Aorta (tissue), 5 donors: ENCODE data around the gene RGS11. TPM values are rescaled to one million over a fixed set of nuclear protein-coding genes. Genes with fewer than 3 reads are reported as not detected.

Source experiments
- ATAC-seq: fragments of 200-7000 bp; cut with Tn5 transposase; one replicate; pipeline ENCODE4 v1.9.1; 2022; ENCODE audit warnings: moderate library complexity; ENCODE audit not compliant: low FRiP score
- DNase-seq, 2 donors: peaks; one replicate each; pipeline ENCODE4 v3.0.0-alpha.2; 2020
- H3K27ac ChIP-seq, 2 donors: one replicate each; pipeline ENCODE4 v1.5.1; 2013; ENCODE audit warnings: low read length in 2 of 2, mild to moderate bottlenecking in 2 of 2, moderate library complexity in 2 of 2, control low read depth in 1 of 2, inconsistent platforms in 1 of 2, low read depth in 1 of 2
- H3K27me3 ChIP-seq, 2 donors: one replicate each; pipeline ENCODE4 v1.6.1; 2013; ENCODE audit warnings: control low read depth in 1 of 2, low read length in 1 of 2, mild to moderate bottlenecking in 1 of 2, moderate library complexity in 1 of 2; ENCODE audit not compliant: insufficient read depth in 2 of 2, control insufficient read depth in 1 of 2
- H3K36me3 ChIP-seq, 2 donors: one replicate each; pipeline ENCODE4 v1.6.1; 2013; ENCODE audit warnings: control low read depth in 1 of 2, low read length in 1 of 2, mild to moderate bottlenecking in 1 of 2; ENCODE audit not compliant: insufficient read depth in 2 of 2, control insufficient read depth in 1 of 2
- H3K4me1 ChIP-seq, 2 donors: one replicate each; pipeline ENCODE4 v1.6.1; 2013; ENCODE audit warnings: low read length in 2 of 2, control low read depth in 1 of 2, mild to moderate bottlenecking in 1 of 2, moderate library complexity in 1 of 2; ENCODE audit not compliant: insufficient read depth in 2 of 2, control insufficient read depth in 1 of 2
- H3K4me3 ChIP-seq, 2 donors: one replicate each; pipeline ENCODE4 v1.5.1; 2013; ENCODE audit warnings: low read length in 2 of 2, control low read depth in 1 of 2, mild to moderate bottlenecking in 1 of 2
- H3K9me3 ChIP-seq: one replicate; pipeline ENCODE4 v1.6.1; 2013; ENCODE audit warnings: mild to moderate bottlenecking, low read length; ENCODE audit not compliant: control insufficient read depth
- WGBS, 2 donors: extraction: QIAGEN DNeasy Blood & Tissue Kit; methylation state at CpG; one replicate each; pipeline ENCODE4 v1.1.7; 2013; 5-methylcytosine and 5-hydroxymethylcytosine counted together
- intact Hi-C, 2 donors: fragments of 100-400 bp; cut with DNase I; formaldehyde crosslinking; loops; one replicate each; pipeline versions ENCODE4 v1.14.2 to v1.15.0; 2022
- polyA plus RNA-seq, 2 donors: library from polyadenylated mRNA; stranded (reverse); fragments of 200-250 nt; gene quantifications; one replicate each; pipeline ENCODE4 v1.2.3, GENCODE V29; 2013
- total RNA-seq, 2 donors: library from RNA; stranded (reverse); fragmentation: NEBNext Ultra II Directional; extraction: Animal tissue kit (Norgen Biotek cat#: 25700); gene quantifications; one replicate each; pipeline ENCODE4 v1.2.1, GENCODE V29; 2021
- donor health status: healthy with polysubstance abuse.
- donor health status: Bipolar disorder and iron deficiency.
- donor health status: DM: no; HTN: no; CAD: no.
- donor health status: DM: no; HTN: no; CAD: no.
- donor health status: DM: yes; HTN: yes; CAD: no.

RGS11 gene
- total and polyA plus RNA-seq, 4 donors = 3.3 to 76.5 (median 20.3) TPM

DNA sequence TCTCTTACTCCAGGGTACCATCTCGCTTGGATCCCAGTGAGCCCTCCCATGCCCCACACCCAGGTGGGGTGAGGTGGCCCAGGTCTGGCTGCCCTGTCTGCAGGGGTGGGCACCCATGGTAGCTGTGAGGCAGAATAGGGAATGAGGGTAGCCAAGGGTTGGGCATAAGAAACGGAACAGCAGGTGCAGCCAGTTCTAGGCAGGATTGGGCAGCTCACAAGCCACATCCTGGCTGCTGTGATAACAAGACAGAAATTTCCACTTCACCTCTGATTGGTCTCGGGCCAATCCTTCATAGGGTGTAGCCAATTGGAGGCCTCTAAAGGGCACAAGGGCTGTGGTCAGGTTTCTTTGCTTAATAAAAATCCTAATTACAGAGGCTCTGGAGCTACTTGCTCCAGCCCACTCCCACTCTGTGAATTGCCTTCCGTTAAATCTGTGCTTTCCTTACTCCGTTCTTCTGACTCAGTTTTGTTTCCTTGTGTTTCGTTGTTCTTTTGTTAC lies 3.2 kb upstream of the RGS11 start:
- 76 to 81% methylated on average over 6 of the region's 6 CpGs for WGBS, 2 donors
- intact Hi-C loops = no loop called here
- Histone ChIP-seq H3K9me3 (no peaks in the 10 kb centered on the region), H3K4me1 (no peaks in the 10 kb centered on the region), H3K27ac (no peak overlapping the region), H3K27me3 (no peaks in the 10 kb centered on the region), H3K4me3 (no peak overlapping the region), H3K36me3 (no peaks in the 10 kb centered on the region)
- DNase-seq = no peak
- no peak for ATAC-seq

DNA sequence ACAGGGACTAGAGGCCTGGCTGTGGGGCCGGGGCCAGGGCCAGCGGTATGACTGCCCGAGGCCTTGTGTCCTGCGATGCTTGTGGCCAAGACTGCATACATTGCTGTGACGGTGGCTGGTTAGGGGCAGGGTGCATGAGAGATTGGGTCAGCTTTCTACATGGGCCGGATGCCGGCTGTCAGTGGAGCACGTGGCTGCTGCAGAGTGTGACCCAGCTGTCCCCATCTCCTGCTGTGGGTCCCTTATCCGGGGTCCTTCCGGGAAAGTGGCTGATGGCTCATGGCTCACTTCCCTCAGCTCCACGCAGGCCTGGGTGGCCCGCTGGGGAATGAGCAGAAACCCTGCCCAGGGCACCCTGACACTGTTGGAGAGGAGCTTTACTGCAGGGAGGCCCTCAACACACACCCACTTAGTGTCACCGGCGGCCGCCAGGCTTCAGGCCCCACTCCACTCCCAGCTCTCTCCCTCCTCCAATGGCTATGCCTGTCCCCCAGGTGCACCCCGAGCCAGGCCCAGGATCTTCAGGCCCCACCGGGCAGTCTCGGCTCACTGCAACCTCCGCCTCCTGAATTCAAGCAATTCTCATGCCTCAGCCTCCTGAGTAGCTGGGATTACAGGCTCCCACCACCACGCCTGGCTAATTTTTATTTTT lies 808 bp upstream of the RGS11 start:
- no peak for DNase-seq
- no peak overlapping the region for H3K4me3 ChIP-seq
- ATAC-seq = no peak
- no peaks in the 10 kb centered on the region for H3K9me3 ChIP-seq
- 83 to 86% methylated on average over 20 of the region's 20 CpGs for WGBS, 2 donors
- intact Hi-C loops = no loop called here
- H3K27ac ChIP-seq = no peak overlapping the region
- no peaks in the 10 kb centered on the region for H3K4me1 ChIP-seq
- no peaks in the 10 kb centered on the region for H3K36me3 ChIP-seq
- H3K27me3 ChIP-seq = no peaks in the 10 kb centered on the region

DNA sequence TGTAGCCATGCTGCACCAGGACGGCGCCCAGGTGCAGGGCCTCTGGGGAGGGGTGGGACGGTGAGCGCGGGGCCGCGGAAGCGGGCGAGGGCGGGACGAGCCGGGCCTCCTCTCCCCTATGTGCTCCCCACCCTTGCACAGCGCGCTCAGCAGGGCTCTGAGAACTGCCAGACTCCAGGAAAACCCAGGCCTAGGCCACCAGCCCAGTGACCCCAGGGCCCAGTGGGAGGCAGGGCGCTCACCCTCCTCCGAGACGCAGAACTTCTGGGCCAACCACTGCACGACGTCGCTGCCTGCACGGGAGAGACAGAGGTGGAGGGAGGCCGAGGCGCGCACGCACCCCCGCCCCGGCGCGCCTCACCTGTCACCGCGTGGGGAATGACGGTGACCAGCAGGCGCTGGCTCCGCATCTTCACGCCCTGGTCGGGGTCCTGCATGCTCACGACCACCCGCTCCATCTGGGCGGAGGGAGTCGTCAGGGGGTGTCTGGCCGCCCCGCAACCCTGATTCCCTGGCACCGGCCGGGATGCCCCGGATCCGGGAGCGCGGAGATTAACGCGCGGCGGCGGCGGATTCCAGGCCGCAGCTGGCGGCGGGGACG lies 603 bp downstream of the RGS11 start:
- intact Hi-C loops = no loop called here
- no peak for DNase-seq
- no peak overlapping the region for H3K27ac ChIP-seq
- WGBS, 2 donors = 3 to 4% methylated on average over 50 to 58 of the region's 58 CpGs
- H3K9me3 ChIP-seq = no peaks in the 10 kb centered on the region
- H3K4me3 ChIP-seq = peak overlapping the region in 1 of 2 donors; percentile 28
- H3K4me1 ChIP-seq = no peaks in the 10 kb centered on the region
- no peaks in the 10 kb centered on the region for H3K27me3 ChIP-seq
- H3K36me3 ChIP-seq = no peaks in the 10 kb centered on the region
- ATAC-seq = no peak

DNA sequence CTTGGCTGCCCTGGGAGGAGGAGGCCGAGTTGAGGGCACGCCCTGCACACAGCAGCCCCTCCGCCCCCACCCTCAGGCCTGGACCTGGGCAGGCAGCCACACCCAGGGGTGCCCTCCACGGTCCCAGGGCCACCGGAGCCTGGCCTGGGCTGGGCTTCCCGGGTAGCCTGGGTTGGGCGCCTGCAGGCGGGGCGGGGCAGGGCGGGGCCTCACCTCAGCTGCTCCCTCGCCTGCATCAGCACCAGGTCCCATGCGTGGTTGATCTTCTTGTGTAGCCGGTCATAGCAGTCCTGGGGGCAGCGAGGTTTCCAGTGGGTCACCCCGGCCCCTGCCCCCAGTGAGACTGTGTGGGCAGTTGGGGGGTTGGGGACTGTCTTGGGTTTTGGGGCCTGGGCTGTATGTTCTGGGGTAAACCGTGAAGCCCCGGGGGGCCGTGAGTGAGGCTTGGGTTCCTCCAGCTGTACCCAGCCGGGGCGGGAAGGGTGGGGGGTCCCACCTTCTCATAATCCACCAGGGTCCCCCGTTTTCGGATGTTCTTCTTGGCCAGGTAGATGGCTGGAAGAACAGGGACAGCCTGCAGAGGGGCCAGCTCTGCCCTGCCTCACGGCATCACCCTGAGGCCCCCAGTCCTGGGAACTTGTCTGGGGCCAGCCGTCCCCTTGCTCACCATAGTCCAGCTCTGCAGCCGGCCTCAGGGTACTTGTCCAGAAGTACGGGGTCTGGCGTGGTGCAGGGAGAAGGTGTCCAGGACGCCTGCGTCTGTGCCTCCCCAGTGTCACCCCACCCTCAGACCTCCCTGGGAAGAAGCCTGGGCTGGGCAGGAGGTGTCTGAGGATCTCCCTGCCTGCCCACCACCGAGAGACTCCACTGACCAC lies 2.0 kb downstream of the RGS11 start:
- no peak for ATAC-seq

DNA sequence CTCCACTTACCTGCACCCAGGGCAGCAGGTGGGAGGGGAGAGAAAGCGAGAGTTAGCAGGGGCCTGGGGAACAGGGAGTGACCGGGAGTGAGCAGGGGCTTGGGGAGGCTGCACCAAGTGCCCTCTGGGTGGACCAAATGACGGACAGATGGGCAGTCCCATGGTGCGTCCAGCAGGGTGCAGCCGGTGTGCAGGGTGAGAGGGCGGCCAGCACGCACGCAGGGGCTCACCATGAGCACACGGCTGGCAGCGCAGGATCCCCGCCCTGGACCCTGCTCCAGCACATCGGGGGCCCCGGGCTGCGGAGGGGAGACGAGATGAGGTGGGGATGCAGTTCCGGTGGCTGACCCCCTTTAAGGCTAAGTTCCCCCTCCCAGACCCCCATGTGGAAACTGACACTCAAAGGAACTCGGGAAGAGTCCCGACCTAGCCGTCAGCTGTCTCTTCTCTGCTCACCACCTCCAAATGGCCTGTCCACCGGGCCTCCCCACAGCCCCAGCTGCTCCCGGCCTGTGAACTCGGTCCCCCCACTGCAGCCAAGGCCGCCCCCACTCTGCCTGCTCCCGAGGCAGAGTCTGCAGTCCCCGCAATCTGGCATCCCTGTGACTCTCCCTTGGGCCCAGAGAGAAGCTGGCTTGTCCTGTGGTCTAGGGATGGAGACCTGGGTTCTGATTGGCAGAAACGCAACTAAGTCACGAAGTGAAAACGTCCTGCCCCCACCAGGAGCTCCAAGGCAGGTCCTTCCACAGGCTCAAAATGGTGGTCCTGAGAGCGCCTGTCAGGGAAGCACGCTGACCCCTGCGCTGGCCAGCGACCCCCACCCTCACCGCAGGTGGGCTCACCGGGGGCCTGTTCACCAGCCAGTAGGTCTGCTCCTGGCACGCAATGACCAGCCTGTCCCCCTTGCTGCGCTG lies 2.9 kb downstream of the RGS11 start:
- ATAC-seq (peak; percentile 15), DNase-seq (no peak)
- Histone ChIP-seq H3K27ac (no peak overlapping the region), H3K4me1 (no peaks in the 10 kb centered on the region), H3K9me3 (no peaks in the 10 kb centered on the region), H3K36me3 (no peaks in the 10 kb centered on the region), H3K27me3 (no peaks in the 10 kb centered on the region), H3K4me3 (no peak overlapping the region)
- intact Hi-C loops = no loop called here
- 86 to 87% methylated on average over 36 of the region's 36 CpGs for WGBS, 2 donors

More for the DNA sequence above, 2.0 kb downstream of the RGS11 start:
- Histone ChIP-seq H3K36me3 (no peaks in the 10 kb centered on the region), H3K9me3 (no peaks in the 10 kb centered on the region), H3K4me1 (no peaks in the 10 kb centered on the region), H3K27ac (no peak overlapping the region), H3K27me3 (no peaks in the 10 kb centered on the region), H3K4me3 (no peak overlapping the region)
- intact Hi-C loops = no loop called here
- DNase-seq = no peak
- WGBS, 2 donors = 89 to 93% methylated on average over 24 to 30 of the region's 30 CpGs

DNA sequence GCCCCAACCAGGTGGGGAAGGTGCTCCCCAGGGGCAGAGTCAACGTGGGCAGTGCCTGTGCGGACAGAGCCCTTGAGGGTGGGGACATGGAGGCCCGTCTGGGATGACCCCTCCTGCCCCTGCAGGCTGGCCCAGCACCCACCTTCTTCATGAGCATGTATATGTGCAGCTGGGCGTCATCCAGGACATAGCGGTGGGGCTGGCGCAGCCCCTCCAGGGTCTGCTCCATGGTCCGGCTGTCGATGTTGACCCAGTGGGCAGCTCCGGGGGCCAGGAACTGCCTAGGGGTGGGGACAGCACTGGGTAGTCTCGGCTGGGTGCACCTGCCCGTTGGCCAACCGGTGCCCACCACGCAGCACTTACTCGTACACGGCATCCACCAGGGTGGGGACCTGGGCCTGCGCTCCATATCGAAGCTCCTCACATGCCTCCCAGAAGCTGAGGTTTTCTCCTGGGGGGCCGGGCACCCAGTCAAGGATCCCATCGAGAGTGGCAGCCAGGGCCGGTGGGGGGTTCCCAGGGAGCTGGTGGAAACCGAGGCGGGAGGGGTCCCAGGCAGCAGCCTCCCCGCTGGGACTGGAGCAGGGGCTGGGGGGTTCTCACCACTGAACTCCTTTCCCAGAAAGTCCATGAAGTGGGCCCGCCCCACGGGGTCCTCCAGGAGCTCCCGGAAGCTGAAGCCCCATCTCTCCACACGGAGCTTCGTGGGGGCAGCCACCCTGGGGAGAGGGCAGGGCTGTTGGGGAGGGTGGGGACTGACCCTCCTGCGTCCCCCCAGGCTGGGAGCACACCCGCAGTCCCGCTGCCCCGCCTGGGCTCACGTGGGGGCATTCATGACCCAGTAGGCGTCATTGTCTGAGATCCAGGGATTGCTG lies 5.1 kb downstream of the RGS11 start:
- Histone ChIP-seq H3K27me3 (no peaks in the 10 kb centered on the region), H3K27ac (no peak overlapping the region), H3K4me1 (no peaks in the 10 kb centered on the region), H3K4me3 (no peak overlapping the region), H3K36me3 (no peaks in the 10 kb centered on the region), H3K9me3 (no peaks in the 10 kb centered on the region)
- intact Hi-C loops = no loop called here
- peak in 1 of 2 donors; percentile 68 for DNase-seq
- WGBS, 2 donors = 90 to 92% methylated on average over 34 of the region's 34 CpGs
- no peak for ATAC-seq

DNA sequence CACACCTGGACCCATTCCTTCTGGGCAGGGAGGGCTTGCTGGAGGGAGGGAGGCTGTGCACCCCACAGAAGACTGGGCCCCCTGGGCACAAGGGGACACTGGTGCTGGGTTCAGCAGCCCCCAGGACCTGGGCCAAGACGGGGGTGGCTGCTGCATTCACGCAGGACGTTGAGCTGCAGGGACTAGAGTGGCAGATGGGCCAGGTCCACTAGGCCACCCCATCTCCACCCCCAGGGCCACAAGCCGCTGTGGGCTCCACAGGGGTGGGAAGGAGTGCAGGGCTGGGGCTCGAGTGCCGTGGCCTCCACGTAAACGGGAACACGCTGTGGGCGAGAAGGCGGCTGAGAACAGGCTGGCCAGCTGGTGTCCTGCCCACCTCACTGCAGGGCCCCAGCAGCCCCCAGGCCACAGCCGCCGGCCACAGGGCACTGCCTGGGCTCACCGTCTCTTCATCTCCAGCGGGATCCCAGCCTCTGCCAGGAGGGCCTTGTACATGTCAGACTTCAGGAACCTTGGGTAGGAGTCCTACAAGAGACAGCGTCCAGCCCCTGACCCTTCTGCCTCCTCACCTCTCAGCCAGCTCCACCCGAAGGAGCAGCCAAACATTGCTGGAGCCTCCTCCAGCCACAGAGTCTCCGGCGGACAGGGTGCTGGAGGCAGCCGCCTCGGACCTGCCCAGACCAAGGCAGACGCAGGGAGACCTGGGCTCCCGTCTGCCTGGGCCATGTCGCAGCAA lies 6.5 kb downstream of the RGS11 start:
- no peaks in the 10 kb centered on the region for H3K36me3 ChIP-seq
- no peak for ATAC-seq
- H3K4me3 ChIP-seq = no peak overlapping the region
- no peaks in the 10 kb centered on the region for H3K27me3 ChIP-seq
- no peak for DNase-seq
- no peak overlapping the region for H3K27ac ChIP-seq
- WGBS, 2 donors = 82 to 87% methylated on average over 24 of the region's 24 CpGs
- H3K9me3 ChIP-seq = no peaks in the 10 kb centered on the region
- intact Hi-C loops = no loop called here
- H3K4me1 ChIP-seq = no peaks in the 10 kb centered on the region
